ENCODE data around the gene S1PR5.

The S1PR5 gene

GRCh38 chr19:10501971-10502523, 15.2 kb downstream of the S1PR5 start:
- peak overlapping the region; percentile 76 for H3K4me3 ChIP-seq (ENCODE audit: low read length)
- H3K9me3 ChIP-seq (ENCODE audit: control insufficient read depth, insufficient read depth, low read length) = no peaks in the 10 kb centered on the region
- WGBS (ENCODE audit: insufficient coverage, insufficient read length) = no CpG with 5 or more reads among the region's 35 CpGs
- no peak for DNase-seq (ENCODE audit: low read depth, low spot score)
- peaks cover 7% of the 10 kb centered on the region; the same call in 1 of the 2 replicates for H3K36me3 ChIP-seq (ENCODE audit: control insufficient read depth, insufficient read depth, low read length)
- H3K27me3 ChIP-seq (ENCODE audit: control insufficient read depth, insufficient read depth, low read length) = no peaks in the 10 kb centered on the region
- no peak overlapping the region for H3K27ac ChIP-seq (ENCODE audit: low read length)
- peaks cover 4% of the 10 kb centered on the region for H3K4me1 ChIP-seq (ENCODE audit: control insufficient read depth, insufficient read depth, low read length)

DNA sequence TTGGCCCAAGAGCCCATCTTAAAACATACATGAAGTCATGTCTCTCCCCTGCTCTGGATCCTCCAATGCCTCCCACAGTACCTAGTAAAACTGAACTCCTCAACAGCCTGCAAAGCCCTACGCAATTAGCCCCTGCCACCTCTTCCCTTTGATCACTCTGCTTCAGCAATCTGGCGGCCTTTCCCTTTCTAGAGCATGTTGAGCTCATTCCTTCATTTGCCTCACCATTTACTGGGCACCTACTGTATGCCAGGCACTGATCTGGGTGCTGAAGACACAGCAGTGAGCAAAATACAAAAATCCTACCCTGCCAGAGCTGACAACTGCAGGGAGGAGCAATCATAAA, 17.0 kb downstream of the S1PR5 start:
- no peak overlapping the region for H3K27ac ChIP-seq (ENCODE audit: low read length)
- peaks cover 10% of the 10 kb centered on the region; the same call in 1 of the 2 replicates for H3K36me3 ChIP-seq (ENCODE audit: control insufficient read depth, insufficient read depth, low read length)
- H3K4me1 ChIP-seq (ENCODE audit: control insufficient read depth, insufficient read depth, low read length) = peaks cover 4% of the 10 kb centered on the region
- H3K4me3 ChIP-seq (ENCODE audit: low read length) = no peak overlapping the region
- no peak for DNase-seq (ENCODE audit: low read depth, low spot score)
- H3K27me3 ChIP-seq (ENCODE audit: control insufficient read depth, insufficient read depth, low read length) = no peaks in the 10 kb centered on the region
- H3K9me3 ChIP-seq (ENCODE audit: control insufficient read depth, insufficient read depth, low read length) = no peaks in the 10 kb centered on the region
- no CpG with 5 or more reads among the region's 2 CpGs for WGBS (ENCODE audit: insufficient coverage, insufficient read length)

GRCh38 chr19:10499550-10500246, 17.5 kb downstream of the S1PR5 start:
- DNase-seq (ENCODE audit: low read depth, low spot score) = no peak
- Histone ChIP-seq H3K4me3 (ENCODE audit: low read length) (no peak overlapping the region), H3K9me3 (ENCODE audit: control insufficient read depth, insufficient read depth, low read length) (no peaks in the 10 kb centered on the region), H3K27ac (ENCODE audit: low read length) (no peak overlapping the region), H3K36me3 (ENCODE audit: control insufficient read depth, insufficient read depth, low read length) (peaks cover 10% of the 10 kb centered on the region; the same call in 1 of the 2 replicates), H3K27me3 (ENCODE audit: control insufficient read depth, insufficient read depth, low read length) (no peaks in the 10 kb centered on the region), H3K4me1 (ENCODE audit: control insufficient read depth, insufficient read depth, low read length) (peaks cover 4% of the 10 kb centered on the region)
- WGBS (ENCODE audit: insufficient coverage, insufficient read length) = no CpG with 5 or more reads among the region's 24 CpGs

- Histone ChIP-seq H3K36me3 (ENCODE audit: control insufficient read depth, insufficient read depth, low read length) (peaks cover 10% of the 10 kb centered on the region; the same call in 1 of the 2 replicates), H3K27ac (ENCODE audit: low read length) (no peak overlapping the region), H3K9me3 (ENCODE audit: control insufficient read depth, insufficient read depth, low read length) (no peaks in the 10 kb centered on the region), H3K27me3 (ENCODE audit: control insufficient read depth, insufficient read depth, low read length) (no peaks in the 10 kb centered on the region), H3K4me3 (ENCODE audit: low read length) (no peak overlapping the region), H3K4me1 (ENCODE audit: control insufficient read depth, insufficient read depth, low read length) (peaks cover 4% of the 10 kb centered on the region)
- DNase-seq (ENCODE audit: low read depth, low spot score) = no peak
- WGBS (ENCODE audit: insufficient coverage, insufficient read length) = no CpG with 5 or more reads among the region's 4 CpGs
These were observed 19.9 kb downstream of the S1PR5 start for GRCh38 chr19:10497371-10497770.

GRCh38 chr19:10491472-10492047, 25.7 kb downstream of the S1PR5 start:
- no peak for DNase-seq (ENCODE audit: low read depth, low spot score)
- no CpG with 5 or more reads among the region's 43 CpGs for WGBS (ENCODE audit: insufficient coverage, insufficient read length)
- Histone ChIP-seq H3K4me3 (ENCODE audit: low read length) (no peak overlapping the region), H3K27me3 (ENCODE audit: control insufficient read depth, insufficient read depth, low read length) (no peaks in the 10 kb centered on the region), H3K4me1 (ENCODE audit: control insufficient read depth, insufficient read depth, low read length) (no peaks in the 10 kb centered on the region), H3K36me3 (ENCODE audit: control insufficient read depth, insufficient read depth, low read length) (peaks cover 21% of the 10 kb centered on the region), H3K9me3 (ENCODE audit: control insufficient read depth, insufficient read depth, low read length) (no peaks in the 10 kb centered on the region), H3K27ac (ENCODE audit: low read length) (no peak overlapping the region)

- H3K36me3 ChIP-seq (ENCODE audit: control insufficient read depth, insufficient read depth, low read length) = peaks cover 15% of the 10 kb centered on the region
- DNase-seq (ENCODE audit: low read depth, low spot score) = no peak
- no peak overlapping the region for H3K4me3 ChIP-seq (ENCODE audit: low read length)
- H3K4me1 ChIP-seq (ENCODE audit: control insufficient read depth, insufficient read depth, low read length) = no peaks in the 10 kb centered on the region
- H3K9me3 ChIP-seq (ENCODE audit: control insufficient read depth, insufficient read depth, low read length) = no peaks in the 10 kb centered on the region
- H3K27me3 ChIP-seq (ENCODE audit: control insufficient read depth, insufficient read depth, low read length) = no peaks in the 10 kb centered on the region
- WGBS (ENCODE audit: insufficient coverage, insufficient read length) = no CpG with 5 or more reads among the region's 13 CpGs
- no peak overlapping the region for H3K27ac ChIP-seq (ENCODE audit: low read length)
These were observed 30.7 kb downstream of the S1PR5 start for GRCh38 chr19:10486551-10486950.

GRCh38 chr19:10478903-10479384, 38.3 kb downstream of the S1PR5 start:
- no peak overlapping the region for H3K4me3 ChIP-seq (ENCODE audit: low read length)
- H3K27ac ChIP-seq (ENCODE audit: low read length) = no peak overlapping the region
- whole genome bisulfite sequencing (ENCODE audit: insufficient coverage, insufficient read length) = no CpG with 5 or more reads among the region's 36 CpGs
- H3K36me3 ChIP-seq (ENCODE audit: control insufficient read depth, insufficient read depth, low read length) = no peaks in the 10 kb centered on the region
- peaks cover 5% of the 10 kb centered on the region for H3K27me3 ChIP-seq (ENCODE audit: control insufficient read depth, insufficient read depth, low read length)
- H3K9me3 ChIP-seq (ENCODE audit: control insufficient read depth, insufficient read depth, low read length) = no peaks in the 10 kb centered on the region
- DNase-seq (ENCODE audit: low read depth, low spot score) = peak; percentile 90
- no peaks in the 10 kb centered on the region for H3K4me1 ChIP-seq (ENCODE audit: control insufficient read depth, insufficient read depth, low read length)

DNA sequence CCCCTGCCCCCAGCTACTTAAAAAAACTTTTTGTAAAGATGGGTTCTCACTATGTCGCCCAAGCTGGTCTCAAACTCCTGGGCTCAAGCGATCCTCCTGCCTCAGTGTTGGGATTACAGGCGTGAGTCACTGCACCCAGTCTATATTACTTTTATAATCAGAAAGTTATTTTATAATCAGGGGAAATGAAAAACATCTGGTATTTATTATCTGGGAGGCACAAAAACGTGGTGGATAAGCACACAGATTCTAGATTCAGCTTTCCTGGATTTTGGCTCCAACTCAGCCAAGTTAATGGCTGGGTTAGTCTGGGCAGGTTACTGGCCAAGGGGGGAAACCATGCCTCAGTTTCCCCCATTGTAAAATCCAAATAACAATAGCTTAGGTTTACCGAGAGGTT, 38.8 kb downstream of the S1PR5 start:
- Histone ChIP-seq H3K27ac (ENCODE audit: low read length) (no peak overlapping the region), H3K9me3 (ENCODE audit: control insufficient read depth, insufficient read depth, low read length) (no peaks in the 10 kb centered on the region), H3K4me3 (ENCODE audit: low read length) (no peak overlapping the region), H3K4me1 (ENCODE audit: control insufficient read depth, insufficient read depth, low read length) (no peaks in the 10 kb centered on the region), H3K27me3 (ENCODE audit: control insufficient read depth, insufficient read depth, low read length) (peaks cover 5% of the 10 kb centered on the region), H3K36me3 (ENCODE audit: control insufficient read depth, insufficient read depth, low read length) (no peaks in the 10 kb centered on the region)
- no CpG with 5 or more reads among the region's 5 CpGs for WGBS (ENCODE audit: insufficient coverage, insufficient read length)
- DNase-seq (ENCODE audit: low read depth, low spot score) = no peak

- Histone ChIP-seq H3K27ac (ENCODE audit: low read length) (no peak overlapping the region), H3K4me1 (ENCODE audit: control insufficient read depth, insufficient read depth, low read length) (no peaks in the 10 kb centered on the region), H3K36me3 (ENCODE audit: control insufficient read depth, insufficient read depth, low read length) (no peaks in the 10 kb centered on the region), H3K9me3 (ENCODE audit: control insufficient read depth, insufficient read depth, low read length) (no peaks in the 10 kb centered on the region), H3K4me3 (ENCODE audit: low read length) (no peak overlapping the region), H3K27me3 (ENCODE audit: control insufficient read depth, insufficient read depth, low read length) (peaks cover 5% of the 10 kb centered on the region)
- DNase-seq (ENCODE audit: low read depth, low spot score) = no peak
- WGBS (ENCODE audit: insufficient coverage, insufficient read length) = no CpG with 5 or more reads among the region's 6 CpGs
These were observed 42.2 kb downstream of the S1PR5 start for GRCh38 chr19:10474962-10475451.

DNA sequence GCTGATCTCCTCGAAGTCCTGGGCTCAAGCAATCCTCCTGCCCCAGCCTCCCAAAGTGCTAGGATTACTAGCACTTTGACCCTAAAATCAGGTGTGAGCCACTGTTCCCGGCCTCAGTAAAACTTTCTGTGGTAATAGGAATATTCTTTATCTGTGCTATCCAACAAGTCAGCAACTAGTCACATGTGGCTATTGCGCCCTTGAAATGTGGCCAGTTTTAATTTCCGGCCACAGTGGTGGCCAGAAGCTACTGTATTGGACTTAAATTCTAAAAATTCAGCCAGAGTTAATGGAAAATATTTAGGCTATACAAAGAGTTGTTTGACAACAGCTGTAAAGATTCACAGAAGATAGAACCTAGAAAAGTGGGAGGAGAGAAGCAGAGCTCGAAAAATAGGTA, 44.1 kb downstream of the S1PR5 start:
- H3K27ac ChIP-seq (ENCODE audit: low read length) = no peak overlapping the region
- no peaks in the 10 kb centered on the region for H3K36me3 ChIP-seq (ENCODE audit: control insufficient read depth, insufficient read depth, low read length)
- H3K4me3 ChIP-seq (ENCODE audit: low read length) = no peak overlapping the region
- WGBS (ENCODE audit: insufficient coverage, insufficient read length) = no CpG with 5 or more reads among the region's 5 CpGs
- H3K27me3 ChIP-seq (ENCODE audit: control insufficient read depth, insufficient read depth, low read length) = no peaks in the 10 kb centered on the region
- no peak for DNase-seq (ENCODE audit: low read depth, low spot score)
- H3K4me1 ChIP-seq (ENCODE audit: control insufficient read depth, insufficient read depth, low read length) = no peaks in the 10 kb centered on the region
- no peaks in the 10 kb centered on the region for H3K9me3 ChIP-seq (ENCODE audit: control insufficient read depth, insufficient read depth, low read length)
